ENCODE results near the gene PALS1. TPM values are rescaled to one million over a fixed set of nuclear protein-coding genes. Genes with fewer than 3 reads are reported as not detected.
A peak's percentile ranks its signal among the peaks of the same experiment; 100 is the strongest.

PALS1 gene
- total and polyA plus RNA-seq, 2 of the 8 experiments (the other 6 are each of a cell fraction or from before 2014, with no cell fraction given), result 6.7 to 25.1 TPM

DNA sequence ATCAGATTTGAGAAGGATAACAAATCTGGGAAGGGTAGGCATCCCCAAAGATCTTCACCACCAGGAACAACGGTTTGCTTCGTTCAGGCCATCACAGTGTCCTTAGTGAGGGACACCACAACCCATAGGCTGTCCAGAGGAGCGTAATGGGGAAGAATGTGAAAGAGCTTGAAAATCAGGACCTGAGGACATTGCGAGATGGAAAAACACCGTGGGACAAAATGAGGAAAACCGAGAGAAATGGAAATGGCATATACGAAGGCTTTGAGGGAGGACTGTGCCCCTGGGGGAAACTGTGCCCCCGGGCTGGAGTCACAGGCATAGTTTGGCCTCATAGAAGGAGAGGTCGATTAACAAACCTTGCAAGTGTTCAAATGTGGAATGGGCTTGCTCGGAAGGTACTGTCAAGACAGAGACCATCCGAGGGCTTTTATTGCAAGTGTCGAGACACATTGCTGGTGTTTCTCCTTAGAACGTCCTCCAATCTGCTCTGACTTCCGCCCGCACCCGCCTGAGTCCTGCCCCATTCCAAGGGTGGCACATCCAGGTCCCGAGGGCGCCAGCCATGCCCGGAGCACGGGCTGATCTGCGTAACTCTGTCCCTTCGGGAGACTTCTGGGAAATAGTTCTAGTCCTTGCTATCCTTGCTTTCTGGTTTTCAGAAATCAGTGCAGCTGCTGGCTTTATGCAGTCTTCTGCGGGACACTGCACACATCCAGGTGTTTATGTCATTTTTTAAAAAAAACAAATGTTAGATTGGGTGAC is 885 bp upstream of the PALS1 start (continued):
- TF ChIP-seq HDAC2 (IDR thresholded peaks at IDR 0.05; ENCODE audit: borderline replicate concordance in 1 of 2, low read depth in 2 of 2, low read length in 2 of 2), result 0 out of 4 replicates have a peak, but pooled peaks of 1 of the 2 experiments have one; percentile 41
- TF ChIP-seq TBP (IDR thresholded peaks at IDR 0.05; ENCODE audit: low read depth, low read length), result no peak
- no peak for TF ChIP-seq CBX5 (IDR thresholded peaks at IDR 0.05; ENCODE audit: low read depth, low read length)
- TF ChIP-seq HDAC6 (IDR thresholded peaks at IDR 0.05; ENCODE audit: low read depth, low read length), result no peak
- no peak for TF ChIP-seq NANOG (IDR thresholded peaks at IDR 0.05; ENCODE audit: insufficient read depth, low read depth, low read length, poor library complexity, severe bottlenecking)
- no peak for TF ChIP-seq ZNF274 (IDR thresholded peaks at IDR 0.05; ENCODE audit: borderline replicate concordance, extremely low read depth, low read length)
- no peak for TF ChIP-seq BACH1 (IDR thresholded peaks at IDR 0.05; ENCODE audit: low read length)
- TF ChIP-seq PHF8 (conservative IDR thresholded peaks at IDR 0.05; ENCODE audit: low read depth, low read length), result no peak
